IPS DF 4.7 (cell line): Measurements from ENCODE around the gene ZNF862.

Experiments
- DNase-seq: peaks from one replicate; pipeline ENCODE4 v3.0.0-alpha.2; 2013; ENCODE audit warnings: low spot score; ENCODE audit errors: extremely low read depth

Gene ZNF862

GRCh38 chr7:149838224-149838991 lies at the start of gene ZNF862:
TSS of gene ZNF862 (plus strand) at chr7:149838375. CDS start at chr7:149838612, 237 bp downstream.
- DNase-seq, result peak; percentile 94

- no peak for DNase-seq
Observed at GRCh38 chr7:149789101-149789500, 49.1 kb upstream of the ZNF862 start.

- DNase-seq, result no peak
Observed at GRCh38 chr7:149790146-149790548, 48.0 kb upstream of the ZNF862 start.

- no peak for DNase-seq
Observed at GRCh38 chr7:149790754-149791360, 47.3 kb upstream of the ZNF862 start.

GRCh38 chr7:149791411-149792219 lies 46.6 kb upstream of the ZNF862 start:
- DNase-seq, result no peak

- no peak for DNase-seq
Observed at GRCh38 chr7:149792220-149792595, 46.0 kb upstream of the ZNF862 start.

DNA sequence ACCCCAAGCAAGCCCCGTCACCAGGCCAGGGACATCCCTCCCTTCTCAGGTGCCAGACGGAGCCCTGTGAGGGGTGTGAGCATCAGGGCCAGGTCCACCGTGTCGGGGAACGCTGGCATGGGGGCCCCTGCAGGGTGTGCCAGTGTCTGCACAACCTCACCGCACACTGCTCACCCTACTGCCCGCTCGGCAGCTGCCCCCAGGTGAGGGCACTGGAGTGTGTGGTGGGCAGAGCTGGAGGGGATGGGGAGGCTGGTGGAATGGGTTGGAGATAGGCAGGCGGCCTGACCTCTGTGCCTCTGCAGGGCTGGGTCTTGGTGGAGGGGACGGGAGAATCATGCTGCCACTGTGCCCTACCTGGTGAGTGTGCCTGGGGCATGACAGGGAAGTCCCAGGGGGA lies 44.9 kb upstream of the ZNF862 start:
- DNase-seq, result no peak

GRCh38 chr7:149794661-149795060 lies 43.5 kb upstream of the ZNF862 start:
- no peak for DNase-seq

DNA sequence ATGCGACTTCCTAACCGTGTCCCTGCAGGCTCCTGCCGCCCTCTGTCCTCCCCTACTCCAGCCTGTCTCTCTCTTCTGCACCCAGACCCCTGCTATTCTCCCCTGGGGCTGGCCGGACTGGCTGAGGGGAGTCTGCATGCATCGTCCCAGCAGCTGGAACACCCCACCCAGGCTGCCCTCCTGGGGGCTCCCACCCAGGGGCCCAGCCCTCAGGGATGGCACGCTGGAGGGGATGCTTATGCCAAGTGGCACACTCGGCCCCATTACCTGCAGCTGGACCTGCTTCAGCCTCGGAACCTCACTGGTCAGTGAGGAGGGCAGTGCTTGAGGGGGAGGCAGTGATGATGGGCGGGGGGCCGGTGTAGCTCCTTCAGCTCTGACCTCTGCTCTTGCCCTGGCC lies 43.0 kb upstream of the ZNF862 start:
- DNase-seq, result no peak

DNA sequence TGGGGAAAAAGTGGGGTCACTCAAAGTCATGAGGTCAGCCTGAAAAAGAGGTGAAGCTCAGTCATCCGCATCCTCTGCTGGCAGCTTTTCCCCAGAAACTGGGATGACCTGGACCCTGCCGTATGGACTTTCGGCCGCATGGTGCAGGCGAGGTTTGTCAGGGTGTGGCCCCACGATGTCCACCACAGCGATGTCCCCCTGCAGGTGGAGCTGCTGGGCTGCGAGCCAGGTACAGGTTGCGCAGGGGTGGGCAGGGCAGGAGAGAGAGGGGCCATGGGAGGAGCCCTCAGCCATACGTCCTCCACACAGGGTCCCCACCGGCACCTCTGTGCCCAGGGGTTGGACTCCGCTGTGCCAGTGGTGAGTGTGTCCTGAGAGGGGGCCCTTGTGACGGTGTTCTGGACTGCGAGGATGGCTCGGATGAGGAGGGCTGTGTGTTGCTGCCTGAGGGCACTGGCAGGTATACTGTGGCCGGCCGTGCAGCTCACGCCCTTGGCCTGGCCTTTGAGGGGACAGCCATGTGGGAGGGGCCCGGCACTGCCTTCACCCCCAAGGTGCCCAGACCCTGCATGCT lies 41.8 kb upstream of the ZNF862 start:
- no peak for DNase-seq

DNA sequence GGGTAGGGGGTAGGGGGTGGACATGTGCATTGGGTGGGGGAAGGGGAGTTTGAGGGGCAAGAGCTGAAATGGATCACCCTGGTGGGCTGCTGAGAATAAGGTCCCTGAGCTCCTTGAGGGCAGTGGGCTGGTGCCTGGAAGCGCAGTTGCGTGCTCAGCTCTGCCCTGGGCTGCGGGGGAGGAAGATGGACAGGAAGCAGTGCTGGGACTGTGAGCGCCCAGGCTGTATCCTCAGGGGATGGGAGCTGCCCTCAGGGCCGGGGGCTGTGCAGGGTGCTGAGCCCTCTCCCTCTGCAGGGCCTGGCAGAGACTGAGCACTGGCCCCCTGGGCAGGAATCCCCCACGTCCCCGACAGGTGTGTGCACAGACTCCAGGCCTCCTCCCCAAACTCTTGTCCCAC lies 40.4 kb upstream of the ZNF862 start:
- no peak for DNase-seq

DNA sequence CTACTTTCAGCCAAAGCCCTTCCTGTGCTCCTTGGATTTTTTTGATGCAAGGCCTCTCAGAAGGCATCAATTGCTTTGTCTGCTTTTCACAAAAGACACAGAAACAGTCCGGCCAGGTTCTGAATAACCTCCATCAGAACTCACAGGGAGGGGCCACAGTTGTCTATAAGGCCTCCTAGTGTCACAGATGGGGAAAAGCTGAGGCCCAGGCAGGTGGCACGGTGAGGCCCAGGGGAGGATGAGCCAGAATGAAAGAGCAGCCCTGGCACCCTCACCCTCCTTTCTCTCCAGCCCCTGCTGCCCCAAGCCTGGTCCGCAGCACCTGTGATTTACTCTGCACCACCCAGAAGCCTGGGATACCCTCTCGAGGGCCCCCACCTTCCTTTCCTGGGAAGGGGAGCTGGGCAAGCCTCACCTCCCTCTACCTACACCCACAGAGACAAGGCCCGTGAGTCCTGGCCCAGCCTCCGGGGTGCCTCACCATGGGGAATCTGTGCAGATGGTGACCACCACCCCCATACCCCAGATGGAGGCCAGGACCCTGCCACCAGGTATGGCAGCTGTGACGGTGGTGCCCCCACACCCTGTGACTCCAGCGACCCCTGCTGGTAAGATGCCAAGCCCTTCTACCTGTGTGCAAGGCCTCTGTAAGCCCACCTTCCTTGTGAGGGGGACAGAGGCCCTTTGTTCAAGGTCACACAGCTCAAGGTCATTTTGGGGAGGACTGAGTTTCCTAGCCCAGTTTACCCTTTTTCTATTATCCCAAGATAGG lies 38.6 kb upstream of the ZNF862 start:
- DNase-seq, result peak; percentile 33

- no peak for DNase-seq
Observed at GRCh38 chr7:149800169-149800555, 38.0 kb upstream of the ZNF862 start.

DNA sequence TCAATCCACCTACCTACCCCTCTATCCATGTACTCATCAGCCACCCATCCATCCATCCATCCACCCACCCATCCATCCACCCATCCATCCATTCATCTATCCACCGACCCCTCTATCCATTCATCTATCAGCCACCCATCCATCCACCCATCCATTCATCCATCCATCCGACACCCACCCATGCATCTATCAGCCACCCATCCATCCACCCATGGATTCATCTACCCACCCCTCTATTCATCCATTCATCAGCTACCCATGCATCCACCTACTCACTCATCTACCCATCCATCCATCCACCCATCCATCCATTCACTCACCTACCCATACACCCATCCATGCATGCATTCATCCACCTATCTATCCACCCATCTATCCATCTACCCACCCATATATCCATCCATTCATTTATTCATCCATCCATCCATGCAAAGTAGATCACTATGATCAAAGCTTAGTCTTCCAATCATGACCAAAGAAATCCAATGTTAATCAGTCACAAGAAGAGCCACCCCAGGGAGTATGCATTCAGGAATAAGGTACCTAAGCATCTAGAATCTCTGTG lies 37.1 kb upstream of the ZNF862 start:
- no peak for DNase-seq

DNA sequence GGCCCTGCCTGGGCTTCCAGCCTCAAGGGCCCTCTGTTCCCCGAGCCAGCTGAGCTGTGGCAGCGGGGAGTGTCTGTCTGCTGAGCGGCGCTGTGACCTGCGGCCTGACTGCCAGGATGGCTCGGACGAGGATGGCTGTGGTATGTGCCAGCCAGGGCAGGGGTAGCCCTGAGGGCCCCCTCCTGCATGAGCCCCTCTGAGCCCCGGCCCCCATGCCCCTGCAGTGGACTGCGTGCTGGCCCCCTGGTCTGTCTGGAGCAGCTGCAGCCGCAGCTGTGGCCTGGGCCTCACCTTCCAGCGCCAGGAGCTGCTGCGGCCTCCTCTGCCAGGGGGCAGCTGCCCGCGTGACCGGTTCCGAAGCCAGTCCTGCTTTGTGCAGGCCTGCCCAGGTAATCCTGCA lies 36.4 kb upstream of the ZNF862 start:
- no peak for DNase-seq

DNA sequence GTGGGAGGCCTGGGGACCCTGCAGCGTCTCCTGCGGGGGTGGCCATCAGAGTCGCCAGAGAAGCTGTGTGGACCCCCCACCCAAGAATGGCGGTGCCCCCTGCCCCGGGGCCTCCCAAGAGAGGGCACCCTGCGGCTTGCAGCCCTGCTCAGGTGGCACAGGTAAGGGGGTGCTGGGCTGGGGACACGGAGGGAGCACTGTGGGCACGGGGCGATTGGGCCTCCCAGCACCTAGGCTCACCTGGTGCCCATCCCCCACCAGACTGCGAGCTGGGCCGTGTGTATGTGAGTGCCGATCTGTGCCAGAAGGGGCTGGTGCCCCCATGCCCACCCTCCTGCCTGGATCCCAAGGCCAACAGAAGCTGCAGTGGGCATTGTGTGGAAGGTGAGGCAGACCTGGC lies 35.2 kb upstream of the ZNF862 start:
- no peak for DNase-seq

DNA sequence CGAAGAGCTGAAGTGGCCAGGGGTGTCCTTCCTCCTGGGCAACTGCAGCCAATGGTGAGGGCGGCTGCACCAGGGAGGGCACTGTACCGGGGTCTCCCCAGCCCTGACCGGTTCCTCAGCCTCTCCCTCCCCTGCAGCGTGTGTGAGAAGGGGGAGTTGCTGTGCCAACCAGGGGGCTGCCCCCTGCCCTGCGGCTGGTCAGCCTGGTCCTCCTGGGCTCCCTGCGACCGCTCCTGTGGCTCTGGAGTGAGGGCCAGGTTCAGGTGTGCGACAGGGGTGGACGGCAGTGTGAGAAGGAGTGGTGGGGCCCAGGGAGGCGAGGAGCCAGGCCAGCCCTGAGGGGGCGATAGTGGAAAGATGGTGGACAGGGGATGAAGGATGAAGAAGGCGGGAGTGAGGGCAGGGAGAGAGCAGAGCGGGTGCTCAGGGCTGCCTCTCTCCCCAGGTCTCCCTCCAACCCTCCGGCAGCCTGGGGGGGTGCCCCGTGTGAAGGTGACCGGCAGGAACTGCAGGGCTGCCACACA lies 34.6 kb upstream of the ZNF862 start:
- no peak for DNase-seq

DNA sequence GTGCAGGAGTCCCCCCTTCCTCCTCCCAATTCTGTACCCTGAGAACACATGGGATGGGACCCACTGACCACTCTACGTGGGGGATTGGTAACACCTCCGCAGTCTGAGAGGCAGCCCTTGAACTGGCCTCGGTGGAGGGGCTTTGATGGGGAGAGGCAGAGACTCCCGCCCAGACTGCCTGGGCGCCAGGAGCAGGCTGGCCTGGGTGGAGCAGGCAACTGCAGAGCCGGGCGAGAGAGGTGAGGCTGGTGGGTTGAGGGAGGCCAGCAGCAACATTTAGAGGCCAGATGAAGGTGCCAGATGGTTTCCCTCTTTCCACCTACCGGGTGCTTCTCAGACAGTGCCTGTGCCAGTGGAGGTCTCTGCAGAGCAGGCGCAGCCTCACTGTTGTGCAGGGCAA lies 34.1 kb upstream of the ZNF862 start:
- DNase-seq, result no peak

DNA sequence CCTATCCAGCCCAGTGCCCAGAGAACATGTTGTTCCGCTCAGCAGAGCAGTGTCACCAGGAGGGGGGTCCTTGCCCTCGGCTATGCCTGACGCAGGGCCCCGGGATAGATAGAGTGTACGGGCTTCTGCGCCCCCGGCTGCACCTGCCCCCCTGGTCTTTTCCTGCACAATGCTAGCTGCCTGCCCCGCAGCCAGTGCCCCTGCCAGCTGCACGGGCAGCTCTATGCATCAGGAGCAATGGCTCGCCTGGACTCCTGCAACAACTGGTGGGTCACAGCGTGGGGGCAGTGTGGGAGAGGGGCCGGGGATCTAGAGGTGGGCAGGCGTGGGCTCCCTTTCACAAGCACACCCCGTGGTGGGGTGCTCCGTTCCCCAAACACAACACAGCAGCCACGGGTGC lies 31.4 kb upstream of the ZNF862 start:
- no peak for DNase-seq

- no peak for DNase-seq
Observed at GRCh38 chr7:149808311-149808710, 29.9 kb upstream of the ZNF862 start.

- DNase-seq, result no peak
Observed at GRCh38 chr7:149809215-149809614, 29.0 kb upstream of the ZNF862 start.
